Fibroblast of mammary gland (primary cell): Measurements from ENCODE around the gene DIAPH1.
A peak's percentile ranks its signal among the peaks of the same experiment; 100 is the strongest.

Source experiments
- DNase-seq: peaks from one replicate; pipeline ENCODE4 v3.0.0-alpha.2; 2010; ENCODE audit warnings: low read depth
- H3K4me3 ChIP-seq: 2 replicates; pipeline ENCODE4 v1.5.1; 2011; ENCODE audit warnings: low read depth, mild to moderate bottlenecking, low read length, moderate library complexity; ENCODE audit not compliant: control insufficient read depth
- TF ChIP-seq, protein P1 (sequence below): conservative IDR thresholded peaks from 2 replicates; pipeline ENCODE4 v1.5.1; 2011; ENCODE audit warnings: low read depth, low read length, inconsistent platforms; ENCODE audit not compliant: control insufficient read depth, insufficient read depth

The DIAPH1 gene

DNA sequence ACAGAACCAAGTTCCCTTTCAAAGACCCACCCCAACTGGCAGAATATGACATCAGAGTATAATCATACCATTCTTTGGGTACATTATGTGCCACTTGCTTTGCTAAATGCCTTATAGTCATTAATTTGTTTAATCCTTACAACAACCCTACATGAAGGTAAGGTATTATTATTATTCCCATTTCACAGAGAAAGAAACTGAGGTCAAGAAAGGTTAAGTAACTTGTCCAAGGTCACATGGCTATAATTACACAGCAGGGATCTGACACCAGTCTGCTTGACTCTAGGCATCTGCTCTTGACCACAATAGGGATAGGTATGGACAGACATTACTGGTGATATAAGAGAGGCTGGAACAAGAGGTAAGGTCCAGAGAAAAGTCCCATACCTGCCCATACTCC lies 31.2 kb upstream of the DIAPH1 start:
- TF ChIP-seq, protein P1, sequence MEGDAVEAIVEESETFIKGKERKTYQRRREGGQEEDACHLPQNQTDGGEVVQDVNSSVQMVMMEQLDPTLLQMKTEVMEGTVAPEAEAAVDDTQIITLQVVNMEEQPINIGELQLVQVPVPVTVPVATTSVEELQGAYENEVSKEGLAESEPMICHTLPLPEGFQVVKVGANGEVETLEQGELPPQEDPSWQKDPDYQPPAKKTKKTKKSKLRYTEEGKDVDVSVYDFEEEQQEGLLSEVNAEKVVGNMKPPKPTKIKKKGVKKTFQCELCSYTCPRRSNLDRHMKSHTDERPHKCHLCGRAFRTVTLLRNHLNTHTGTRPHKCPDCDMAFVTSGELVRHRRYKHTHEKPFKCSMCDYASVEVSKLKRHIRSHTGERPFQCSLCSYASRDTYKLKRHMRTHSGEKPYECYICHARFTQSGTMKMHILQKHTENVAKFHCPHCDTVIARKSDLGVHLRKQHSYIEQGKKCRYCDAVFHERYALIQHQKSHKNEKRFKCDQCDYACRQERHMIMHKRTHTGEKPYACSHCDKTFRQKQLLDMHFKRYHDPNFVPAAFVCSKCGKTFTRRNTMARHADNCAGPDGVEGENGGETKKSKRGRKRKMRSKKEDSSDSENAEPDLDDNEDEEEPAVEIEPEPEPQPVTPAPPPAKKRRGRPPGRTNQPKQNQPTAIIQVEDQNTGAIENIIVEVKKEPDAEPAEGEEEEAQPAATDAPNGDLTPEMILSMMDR: no peak
- no peak overlapping the region for H3K4me3 ChIP-seq
- no peak for DNase-seq

DNA sequence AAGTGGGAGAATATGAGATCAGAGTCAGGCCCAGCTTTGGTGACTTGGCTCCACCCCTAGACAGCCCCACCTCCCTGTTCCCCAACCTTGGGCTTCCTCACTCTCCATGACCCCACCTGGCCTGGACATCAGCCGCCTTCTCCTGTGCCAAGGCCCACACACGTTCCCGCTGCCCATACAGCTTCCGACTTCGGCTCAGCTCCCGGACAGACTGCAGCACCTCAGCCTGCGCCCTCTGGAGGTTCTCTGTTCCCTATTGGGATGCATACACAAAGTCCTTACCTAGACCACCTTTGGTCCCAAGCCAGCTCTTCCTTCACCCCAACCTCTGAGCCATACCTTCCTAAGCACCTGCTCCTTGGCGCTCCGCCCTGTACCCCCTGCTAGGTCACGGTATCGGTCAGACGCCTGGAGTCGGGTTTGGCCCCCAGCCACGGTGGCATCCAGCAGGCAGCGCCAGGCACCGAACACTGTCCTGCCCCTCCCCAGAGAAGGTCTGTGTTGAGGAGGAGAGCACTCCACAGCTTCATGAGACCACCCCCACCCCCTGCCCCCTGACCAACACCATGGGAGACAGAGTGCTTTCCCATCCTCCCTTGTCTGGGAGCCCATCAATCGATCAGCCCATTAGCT lies 30.4 kb upstream of the DIAPH1 start:
- TF ChIP-seq, protein P1: no peak
- no peak for DNase-seq
- H3K4me3 ChIP-seq: no peak overlapping the region

DNA sequence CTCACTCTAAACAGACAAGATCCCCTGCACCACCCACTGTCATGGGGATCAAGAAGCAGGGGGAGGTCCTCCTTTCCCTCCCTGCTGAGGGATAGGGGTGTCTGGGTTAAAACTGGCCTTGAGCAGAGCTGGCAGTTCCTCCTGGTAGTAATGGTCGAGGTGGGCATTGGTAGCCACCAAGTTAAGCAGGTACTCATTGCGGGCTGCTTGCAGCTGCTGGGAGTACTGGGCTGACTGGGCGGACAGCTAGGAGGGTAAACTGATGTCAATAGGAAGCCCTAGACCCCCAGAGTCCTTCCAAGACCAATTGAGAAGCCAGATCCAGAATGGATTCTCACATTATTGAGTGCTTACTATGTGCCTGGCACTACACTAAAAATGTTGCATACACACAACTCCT lies 29.1 kb upstream of the DIAPH1 start:
- DNase-seq: no peak
- no peak overlapping the region for H3K4me3 ChIP-seq
- TF ChIP-seq, protein P1: no peak

DNA sequence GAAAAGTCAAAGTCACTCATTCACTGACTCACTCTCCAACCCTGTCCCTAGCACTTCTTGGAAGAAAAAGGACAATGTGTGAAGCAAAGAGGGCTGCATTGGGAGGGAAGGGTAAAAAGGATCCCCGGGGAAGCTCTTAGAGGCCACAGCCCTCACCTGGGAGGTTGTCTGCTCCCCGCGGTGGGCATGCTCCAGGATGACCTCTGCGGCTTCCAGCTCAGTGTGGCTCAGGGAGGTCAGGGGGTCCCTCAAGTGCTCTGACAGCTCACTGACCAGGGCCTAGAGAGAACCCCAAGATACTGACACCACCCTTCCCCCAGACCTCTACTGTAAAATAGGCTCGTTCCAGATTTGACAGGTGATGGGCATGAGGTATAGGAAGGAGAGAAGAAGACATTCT lies 28.4 kb upstream of the DIAPH1 start:
- no peak overlapping the region for H3K4me3 ChIP-seq
- TF ChIP-seq, protein P1: no peak

DNA sequence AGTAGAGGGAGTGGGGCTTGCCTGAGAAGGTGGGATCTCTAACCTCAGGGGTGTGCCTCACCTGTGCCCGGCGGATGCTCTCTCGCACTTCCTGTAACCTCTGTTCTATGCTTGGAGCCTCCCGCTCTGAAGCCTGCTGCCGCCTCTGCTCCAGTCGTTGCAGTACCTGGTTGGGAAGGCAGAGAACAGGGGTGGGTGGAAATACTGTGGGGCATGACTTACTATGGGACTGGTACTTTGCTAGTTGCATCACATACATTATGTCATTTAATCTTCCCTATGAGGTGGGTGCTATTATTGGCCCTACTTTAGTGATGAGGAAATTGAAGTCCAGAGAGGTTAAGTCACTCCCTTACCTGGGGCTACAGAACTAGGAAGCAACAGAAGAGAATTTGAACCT lies 27.2 kb upstream of the DIAPH1 start:
- TF ChIP-seq, protein P1: no peak
- H3K4me3 ChIP-seq: no peak overlapping the region
- no peak for DNase-seq

More for the DNA sequence above, 28.4 kb upstream of the DIAPH1 start:
- no peak for DNase-seq

DNA sequence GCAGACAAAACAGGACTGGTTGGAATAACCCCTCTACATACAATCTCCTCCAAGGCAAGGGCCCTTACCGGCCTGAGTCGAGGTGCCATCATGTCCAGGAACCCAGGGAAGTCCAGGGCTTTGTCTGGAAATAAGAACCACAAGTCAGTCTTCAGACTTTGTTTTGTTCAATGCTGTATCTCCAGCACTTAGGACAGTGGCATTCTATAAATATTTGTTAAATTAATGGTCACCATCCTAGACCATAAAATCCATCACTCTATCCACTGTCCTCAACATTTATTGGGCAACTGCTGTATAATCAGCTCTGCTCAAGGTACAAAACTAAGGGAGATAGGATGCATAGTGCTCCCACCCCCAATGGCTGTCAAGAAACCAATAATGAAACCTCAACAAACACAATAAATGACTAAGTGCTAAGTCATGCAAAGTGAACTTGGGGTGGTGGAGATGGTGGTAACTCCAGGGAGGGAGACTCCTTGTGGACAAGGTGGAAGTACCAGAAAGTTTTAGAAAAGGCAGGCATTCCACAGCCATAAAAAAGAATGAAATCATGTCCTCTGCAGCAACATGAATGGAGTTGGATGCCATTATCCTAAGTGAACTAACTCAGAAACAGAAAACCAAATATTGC lies 23.0 kb upstream of the DIAPH1 start:
- TF ChIP-seq, protein P1: peak; percentile 39
- DNase-seq: peak; percentile 67
- H3K4me3 ChIP-seq: no peak overlapping the region

DNA sequence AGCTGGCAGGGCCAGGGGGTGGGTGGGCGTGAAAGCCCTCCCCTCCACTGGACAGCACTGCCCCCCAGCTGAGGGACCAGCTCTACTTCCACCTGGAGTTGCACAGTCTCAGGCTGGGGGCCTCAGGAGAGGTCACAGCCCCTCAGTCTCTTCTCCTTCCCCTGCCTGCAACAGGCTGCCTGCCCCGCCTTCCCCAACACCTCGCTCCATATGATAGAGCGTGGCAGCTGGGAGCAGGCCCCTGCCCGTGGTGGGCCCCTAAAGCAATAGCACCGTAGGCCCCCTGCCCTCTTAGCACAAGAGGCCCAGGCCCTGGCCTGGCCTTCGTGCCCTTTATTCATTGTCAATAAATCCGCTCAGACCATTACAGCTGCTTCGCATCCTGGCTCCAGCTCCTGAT lies 21.9 kb upstream of the DIAPH1 start:
- DNase-seq: no peak
- TF ChIP-seq, protein P1: no peak
- H3K4me3 ChIP-seq: no peak overlapping the region
